Epithelial cell of proximal tubule (primary cell): ENCODE measurements around the gene ARHGAP4. TPM values are rescaled to one million over a fixed set of nuclear protein-coding genes. Genes with fewer than 3 reads are reported as not detected.
A peak's percentile ranks its signal among the peaks of the same experiment; 100 is the strongest.

Experiments used
- DNase-seq: peaks from one replicate; pipeline ENCODE4 v3.0.0-alpha.2; 2011; ENCODE audit warnings: low read depth
- H3K4me3 ChIP-seq: 2 replicates; pipeline ENCODE4 v1.5.1; 2011; ENCODE audit warnings: low read depth, mild to moderate bottlenecking, low read length
- total RNA-seq: library from RNA; depleted of rRNA; stranded (reverse); fragments of >200 nt; gene quantifications from 2 replicates; pipeline ENCODE4 v1.2.3, GENCODE V29; 2015
- TF ChIP-seq, protein P1 (sequence below): conservative IDR thresholded peaks from 2 replicates; pipeline ENCODE4 v1.5.1; 2012; ENCODE audit warnings: low read depth, mild to moderate bottlenecking, low read length

ARHGAP4 gene
- total RNA-seq, 1 donor from 2014 or later: 20.2 TPM

DNA sequence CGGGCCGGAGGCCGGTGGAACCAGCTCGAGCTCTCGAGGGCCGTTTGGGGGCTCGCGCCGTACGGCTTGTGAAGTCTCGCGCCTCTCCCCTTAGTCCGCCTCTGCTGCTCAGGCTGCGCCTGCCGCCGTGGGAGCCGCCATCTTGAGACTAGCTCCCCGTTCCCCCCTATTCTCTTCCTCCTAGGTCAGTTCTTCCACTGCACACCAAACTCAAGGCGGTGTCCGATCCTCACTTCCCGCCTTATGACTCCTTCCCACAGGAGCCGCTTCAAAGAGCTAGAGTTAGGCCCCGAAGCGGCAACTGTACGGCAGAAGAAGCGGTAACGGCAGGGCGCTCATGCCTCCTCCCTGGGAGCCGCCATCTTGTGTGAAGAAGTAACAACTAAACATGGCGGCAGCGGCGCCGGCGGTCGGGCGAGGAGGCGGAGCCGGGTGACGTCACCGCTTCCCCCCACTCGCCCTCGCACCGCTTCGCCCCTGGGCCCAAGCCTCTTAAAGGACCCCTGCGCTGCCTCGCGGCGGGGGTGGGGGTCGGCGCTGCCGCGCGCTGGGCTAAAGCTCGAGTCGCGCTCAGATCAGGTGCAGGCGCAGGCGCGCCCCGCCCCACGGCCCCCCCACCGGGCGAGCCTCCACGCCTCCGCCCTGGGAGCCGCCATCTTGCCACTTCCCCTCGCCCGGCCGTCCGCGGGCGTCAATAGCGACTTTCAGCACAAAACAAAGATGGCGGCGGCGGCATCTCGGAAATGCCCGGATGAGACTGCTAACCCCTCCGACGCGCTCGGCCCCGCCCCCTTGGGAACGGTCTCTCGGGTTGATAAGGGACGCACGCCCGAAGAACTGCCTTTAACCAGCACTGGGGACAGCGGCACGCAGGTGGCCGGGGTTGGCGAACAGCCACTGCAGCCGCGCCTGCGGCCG is 45.6 kb upstream of the ARHGAP4 start, which contains the start of gene HCFC1:
Gene HCFC1, minus strand, starts transcription at position 369 of the 918 bp plus-strand sequence. CDS start 978 bp downstream, outside the sequence.
- H3K4me3 ChIP-seq: peak within 1 kb of the TSS; percentile 83
- peak; percentile 18 for DNase-seq
- TF ChIP-seq, protein P1, sequence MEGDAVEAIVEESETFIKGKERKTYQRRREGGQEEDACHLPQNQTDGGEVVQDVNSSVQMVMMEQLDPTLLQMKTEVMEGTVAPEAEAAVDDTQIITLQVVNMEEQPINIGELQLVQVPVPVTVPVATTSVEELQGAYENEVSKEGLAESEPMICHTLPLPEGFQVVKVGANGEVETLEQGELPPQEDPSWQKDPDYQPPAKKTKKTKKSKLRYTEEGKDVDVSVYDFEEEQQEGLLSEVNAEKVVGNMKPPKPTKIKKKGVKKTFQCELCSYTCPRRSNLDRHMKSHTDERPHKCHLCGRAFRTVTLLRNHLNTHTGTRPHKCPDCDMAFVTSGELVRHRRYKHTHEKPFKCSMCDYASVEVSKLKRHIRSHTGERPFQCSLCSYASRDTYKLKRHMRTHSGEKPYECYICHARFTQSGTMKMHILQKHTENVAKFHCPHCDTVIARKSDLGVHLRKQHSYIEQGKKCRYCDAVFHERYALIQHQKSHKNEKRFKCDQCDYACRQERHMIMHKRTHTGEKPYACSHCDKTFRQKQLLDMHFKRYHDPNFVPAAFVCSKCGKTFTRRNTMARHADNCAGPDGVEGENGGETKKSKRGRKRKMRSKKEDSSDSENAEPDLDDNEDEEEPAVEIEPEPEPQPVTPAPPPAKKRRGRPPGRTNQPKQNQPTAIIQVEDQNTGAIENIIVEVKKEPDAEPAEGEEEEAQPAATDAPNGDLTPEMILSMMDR: no peak

DNA sequence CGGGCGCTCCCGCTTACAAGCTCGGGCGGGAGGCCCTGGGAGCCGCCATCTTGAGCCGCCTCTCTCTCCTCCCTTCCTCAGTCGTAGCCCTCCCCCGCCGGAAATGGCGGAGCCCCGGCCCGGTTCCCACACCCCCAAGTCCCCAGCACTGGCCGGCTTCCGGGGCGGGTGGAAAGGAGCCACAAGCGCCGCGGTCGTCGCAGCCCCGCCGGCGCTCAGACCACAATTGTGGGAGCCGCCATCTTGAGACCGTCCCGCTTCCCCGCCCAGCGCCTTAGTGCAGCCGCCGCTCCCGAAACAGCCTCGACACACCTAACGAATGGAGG is 45.0 kb upstream of the ARHGAP4 start:
- DNase-seq: no peak
- TF ChIP-seq, protein P1: no peak
- H3K4me3 ChIP-seq: peak overlapping the region; percentile 83

DNA sequence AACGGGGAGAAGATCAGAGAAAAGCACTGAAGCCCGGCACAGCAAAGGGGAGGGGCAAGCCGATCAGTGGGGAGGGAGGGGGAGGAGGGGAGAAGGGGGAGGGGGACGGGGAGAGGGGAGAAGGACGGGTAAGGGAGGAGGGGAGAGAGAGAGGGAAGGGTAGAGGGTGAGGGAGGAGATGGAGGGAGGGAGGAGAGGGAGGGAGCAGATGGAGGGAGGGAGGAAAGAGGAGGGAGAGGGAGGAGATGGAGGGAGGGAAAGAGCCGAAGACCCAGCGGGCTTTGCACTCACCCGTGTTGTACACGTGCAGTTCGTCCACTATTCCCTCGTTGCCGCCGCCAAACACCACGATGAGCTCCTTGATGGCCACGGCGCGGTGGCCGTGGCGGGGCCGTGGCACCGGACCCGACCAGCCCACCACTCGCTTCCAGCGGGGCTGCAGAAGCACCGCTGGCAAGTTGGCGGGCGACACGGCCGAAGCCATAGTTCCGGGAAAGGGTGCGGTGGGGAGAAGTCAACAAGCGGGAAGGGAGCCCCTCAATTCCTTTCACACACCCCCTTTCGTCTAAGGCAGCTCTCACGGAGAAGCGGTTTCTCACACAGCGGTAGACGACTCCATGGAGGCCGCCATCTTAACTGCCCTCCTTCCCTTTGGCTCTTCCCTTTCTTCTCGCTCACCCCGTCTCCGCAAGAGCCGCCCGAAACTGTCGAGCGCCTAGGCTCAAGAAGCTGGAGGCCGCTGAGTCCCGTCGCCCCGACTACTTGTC is 44.5 kb upstream of the ARHGAP4 start:
- H3K4me3 ChIP-seq: peak overlapping the region; percentile 83
- DNase-seq: no peak
- TF ChIP-seq, protein P1: no peak

DNA sequence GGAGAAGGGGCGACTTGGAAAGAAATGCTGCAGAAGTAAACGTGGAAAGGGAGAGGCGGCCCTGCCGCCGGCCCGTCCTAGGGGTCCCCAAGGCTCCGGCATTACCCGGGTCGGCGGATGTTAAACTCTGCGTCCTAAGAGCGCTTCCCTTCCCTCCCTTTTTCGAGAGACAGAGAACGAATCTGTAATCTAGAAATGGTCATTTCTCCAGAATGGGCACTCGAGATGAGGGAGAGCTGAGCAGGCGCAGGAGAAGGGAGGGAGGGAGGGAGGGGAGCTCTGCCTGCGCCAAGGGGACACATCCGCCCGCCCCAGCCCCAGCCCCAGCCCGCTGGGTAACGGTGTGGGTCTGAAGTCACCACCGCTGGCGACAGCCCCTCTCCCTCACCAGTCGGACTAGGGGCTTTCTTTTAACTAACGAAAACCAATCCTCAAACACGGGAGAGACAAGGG is 43.9 kb upstream of the ARHGAP4 start:
- TF ChIP-seq, protein P1: no peak
- no peak for DNase-seq
- H3K4me3 ChIP-seq: peak overlapping the region; percentile 83

DNA sequence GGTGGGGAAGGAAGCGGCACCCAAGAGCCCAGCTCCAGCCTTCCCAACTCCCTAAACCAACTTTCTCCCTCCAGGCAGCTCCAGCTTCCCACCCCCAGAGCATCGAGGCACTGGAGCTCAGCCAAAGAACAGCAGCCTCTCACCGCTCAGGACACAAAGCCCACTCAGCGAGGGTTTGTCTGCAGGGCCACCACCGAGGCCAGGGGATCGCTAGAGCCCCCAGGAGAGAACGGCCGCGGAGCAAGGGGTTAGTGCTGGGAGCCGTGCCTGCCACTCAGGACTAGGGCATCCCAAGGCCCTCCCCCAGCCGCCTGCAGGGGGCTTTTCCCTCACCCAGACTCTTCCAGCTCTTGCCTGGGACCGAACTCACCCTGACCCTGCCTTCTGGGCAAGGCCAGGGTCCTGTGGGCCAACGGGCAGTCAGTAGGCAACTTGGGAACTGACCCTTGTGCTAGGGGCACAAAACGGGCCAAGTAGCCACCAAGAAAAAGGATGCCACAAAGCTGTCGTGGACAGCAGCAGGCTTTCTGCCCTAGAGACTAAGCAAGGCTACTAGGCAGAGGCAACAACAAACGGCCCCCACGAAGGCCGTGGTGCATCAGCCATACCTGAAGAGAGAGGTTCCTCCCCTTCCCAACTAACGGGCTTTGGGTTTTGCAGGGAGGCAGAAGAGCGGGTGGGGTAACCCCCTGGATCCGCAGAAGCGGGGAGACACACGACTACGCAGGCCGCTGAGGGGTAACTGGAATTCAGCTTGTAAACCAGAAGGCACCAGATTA is 43.2 kb upstream of the ARHGAP4 start:
- H3K4me3 ChIP-seq: peak overlapping the region; percentile 83
- DNase-seq: no peak
- TF ChIP-seq, protein P1: no peak

DNA sequence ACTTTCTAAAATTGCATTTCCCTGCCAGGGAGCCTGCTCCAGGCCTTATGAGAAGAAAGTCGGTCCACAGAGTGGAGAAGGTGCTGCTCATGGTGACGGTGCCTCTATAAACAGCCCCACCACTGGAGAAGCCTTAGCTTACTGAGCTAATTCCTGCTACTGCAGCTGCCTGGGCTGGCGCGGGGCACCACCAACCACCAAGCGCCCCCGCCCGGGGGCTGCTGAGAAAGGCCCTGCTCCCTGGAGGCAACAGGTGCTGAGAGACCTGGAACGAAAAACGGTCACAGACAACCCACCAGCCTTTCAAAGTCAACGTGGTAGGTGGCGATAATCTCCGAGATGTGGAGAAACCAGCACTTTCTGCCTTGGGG is 42.7 kb upstream of the ARHGAP4 start:
- H3K4me3 ChIP-seq: peak overlapping the region; percentile 83
- TF ChIP-seq, protein P1: no peak
- no peak for DNase-seq
